GM15510 (cell line): ENCODE data around the gene VHLL.

Experiments used
- POLR2A ChIP-seq: IDR thresholded peaks from 3 replicates; pipeline ENCODE4 v1.6.1; 2011; ENCODE audit warnings: borderline replicate concordance; ENCODE audit not compliant: insufficient read length; ENCODE audit errors: extremely low read depth

The VHLL gene

GRCh38 chr1:156279837-156280236 lies 19.3 kb downstream of the VHLL start:
- TF ChIP-seq POLR2A = no peak

- no peak for TF ChIP-seq POLR2A
These were observed 22.1 kb downstream of the VHLL start for GRCh38 chr1:156276966-156277381.

GRCh38 chr1:156276532-156276931 lies 22.6 kb downstream of the VHLL start:
- TF ChIP-seq POLR2A = no peak

GRCh38 chr1:156270314-156270713 lies 28.8 kb downstream of the VHLL start:
- TF ChIP-seq POLR2A = no peak

GRCh38 chr1:156268336-156268735 lies 30.8 kb downstream of the VHLL start:
- no peak for TF ChIP-seq POLR2A

GRCh38 chr1:156266051-156266450 lies 33.1 kb downstream of the VHLL start:
- TF ChIP-seq POLR2A = no peak

GRCh38 chr1:156263288-156263655 lies 35.8 kb downstream of the VHLL start:
- TF ChIP-seq POLR2A = no peak

- TF ChIP-seq POLR2A = no peak
These were observed 36.4 kb downstream of the VHLL start for GRCh38 chr1:156262461-156263287.

- no peak for TF ChIP-seq POLR2A
These were observed 38.2 kb downstream of the VHLL start for GRCh38 chr1:156260896-156261295.

- TF ChIP-seq POLR2A = no peak
These were observed 39.3 kb downstream of the VHLL start for GRCh38 chr1:156259805-156260204.

- TF ChIP-seq POLR2A = no peak
These were observed 40.2 kb downstream of the VHLL start for GRCh38 chr1:156258859-156259258.

- no peak for TF ChIP-seq POLR2A
These were observed 41.4 kb downstream of the VHLL start for GRCh38 chr1:156257711-156258110.

GRCh38 chr1:156253634-156254033 lies 45.5 kb downstream of the VHLL start:
- TF ChIP-seq POLR2A = no peak

GRCh38 chr1:156251527-156251926 lies 47.6 kb downstream of the VHLL start:
- TF ChIP-seq POLR2A = no peak

- TF ChIP-seq POLR2A = no peak
These were observed 49.5 kb downstream of the VHLL start for GRCh38 chr1:156249593-156249992.
